Measurements from ENCODE around the gene RBMS3. TPM values are rescaled to one million over a fixed set of nuclear protein-coding genes. Genes with fewer than 3 reads are reported as not detected.

The RBMS3 gene
- total and polyA plus RNA-seq, 2 experiments from 2014 or later: 34.9 to 37.1 TPM

- H3K4me2 ChIP-seq: no peak overlapping the region
- DNase-seq (ENCODE audit: low spot score): no peak
- H2AFZ ChIP-seq: no peak overlapping the region
- no peaks in the 10 kb centered on the region for H3K9me2 ChIP-seq (replicated peaks; ENCODE audit: insufficient read depth)
- WGBS (ENCODE audit: low lambda C conversion rate, missing lambda C conversion rate): 98% methylated on average over 3 of the region's 3 CpGs
- peaks cover 95% of the 10 kb centered on the region for H3K79me2 ChIP-seq
- TF ChIP-seq EZH2 (IDR thresholded peaks at IDR 0.05; ENCODE audit: borderline replicate concordance) (no peak), CTCF (IDR thresholded peaks at IDR 0.05; ENCODE audit: poor library complexity) (no peak), EZH2phosphoT487 (IDR thresholded peaks at IDR 0.05; ENCODE audit: low read depth, severe bottlenecking, unreplicated experiment) (no peak)
- no peaks in the 10 kb centered on the region for H3K27me3 ChIP-seq
- no peaks in the 10 kb centered on the region for H4K20me1 ChIP-seq (ENCODE audit: insufficient read depth, poor library complexity, severe bottlenecking)
- no peak overlapping the region for H3K27ac ChIP-seq
- no peak overlapping the region for H3K4me3 ChIP-seq
- H3K36me3 ChIP-seq (replicated peaks; ENCODE audit: insufficient read depth, low read depth): no peaks in the 10 kb centered on the region
- no peaks in the 10 kb centered on the region for H3K9me3 ChIP-seq (ENCODE audit: low read depth)
- no peaks in the 10 kb centered on the region for H3K4me1 ChIP-seq (ENCODE audit: insufficient read depth)
Observed at GRCh38 chr3:29291982-29292363, 11.1 kb downstream of the RBMS3 start.

- TF ChIP-seq CTCF (IDR thresholded peaks at IDR 0.05; ENCODE audit: poor library complexity) (no peak), EZH2phosphoT487 (IDR thresholded peaks at IDR 0.05; ENCODE audit: low read depth, severe bottlenecking, unreplicated experiment) (no peak), EZH2 (IDR thresholded peaks at IDR 0.05; ENCODE audit: borderline replicate concordance) (no peak)
- Histone ChIP-seq H3K4me3 (no peak overlapping the region), H3K4me2 (no peak overlapping the region), H3K4me1 (ENCODE audit: insufficient read depth) (no peaks in the 10 kb centered on the region), H3K36me3 (replicated peaks; ENCODE audit: insufficient read depth, low read depth) (no peaks in the 10 kb centered on the region), H3K9me2 (replicated peaks; ENCODE audit: insufficient read depth) (no peaks in the 10 kb centered on the region), H3K27me3 (no peaks in the 10 kb centered on the region), H4K20me1 (ENCODE audit: insufficient read depth, poor library complexity, severe bottlenecking) (no peaks in the 10 kb centered on the region), H3K79me2 (peaks cover 95% of the 10 kb centered on the region), H3K9me3 (ENCODE audit: low read depth) (no peaks in the 10 kb centered on the region), H3K27ac (no peak overlapping the region), H2AFZ (no peak overlapping the region)
- no peak for DNase-seq (ENCODE audit: low spot score)
- WGBS (ENCODE audit: low lambda C conversion rate, missing lambda C conversion rate): 68% methylated on average over 2 of the region's 2 CpGs
Observed at GRCh38 chr3:29293421-29293820, 12.6 kb downstream of the RBMS3 start.

GRCh38 chr3:29297998-29298397 is 17.1 kb downstream of the RBMS3 start:
- H3K79me2 ChIP-seq: peaks cover 93% of the 10 kb centered on the region
- H3K9me3 ChIP-seq (ENCODE audit: low read depth): no peaks in the 10 kb centered on the region
- no peak for DNase-seq (ENCODE audit: low spot score)
- no peak overlapping the region for H2AFZ ChIP-seq
- WGBS (ENCODE audit: low lambda C conversion rate, missing lambda C conversion rate): 89% methylated on average over 1 of the region's 1 CpG
- peaks cover 3% of the 10 kb centered on the region for H3K4me1 ChIP-seq (ENCODE audit: insufficient read depth)
- H4K20me1 ChIP-seq (ENCODE audit: insufficient read depth, poor library complexity, severe bottlenecking): no peaks in the 10 kb centered on the region
- H3K4me3 ChIP-seq: no peak overlapping the region
- TF ChIP-seq CTCF (IDR thresholded peaks at IDR 0.05; ENCODE audit: poor library complexity) (no peak), EZH2phosphoT487 (IDR thresholded peaks at IDR 0.05; ENCODE audit: low read depth, severe bottlenecking, unreplicated experiment) (no peak), EZH2 (IDR thresholded peaks at IDR 0.05; ENCODE audit: borderline replicate concordance) (no peak)
- no peaks in the 10 kb centered on the region for H3K27me3 ChIP-seq
- H3K36me3 ChIP-seq (replicated peaks; ENCODE audit: insufficient read depth, low read depth): no peaks in the 10 kb centered on the region
- H3K4me2 ChIP-seq: no peak overlapping the region
- H3K9me2 ChIP-seq (replicated peaks; ENCODE audit: insufficient read depth): no peaks in the 10 kb centered on the region
- no peak overlapping the region for H3K27ac ChIP-seq

All from hepatocyte (in vitro differentiated cells).